Measurements from ENCODE around the gene CDH20.

CDH20 gene

GRCh38 chr18:61475931-61476330, 142.7 kb downstream of the CDH20 start:
- TF ChIP-seq SPI1 (IDR thresholded peaks at IDR 0.05; ENCODE audit: low read depth, low read length) = no peak
- no peak for TF ChIP-seq POLR2A (IDR thresholded peaks at IDR 0.05; ENCODE audit: low read depth, low read length)
- no peak for TF ChIP-seq POLR2AphosphoS5 (IDR thresholded peaks at IDR 0.05; ENCODE audit: low read depth, low read length)
- TF ChIP-seq POU2F2 (IDR thresholded peaks at IDR 0.05; ENCODE audit: low read depth, low read length) = no peak
- no peak for TF ChIP-seq PAX5 (IDR thresholded peaks at IDR 0.05; ENCODE audit: insufficient read depth, low read length, severe bottlenecking)
- TF ChIP-seq TAF1 (IDR thresholded peaks at IDR 0.05; ENCODE audit: low read depth, low read length) = no peak
- no peak for DNase-seq (ENCODE audit: insufficient read length, low spot score)
- no peak for FAIRE-seq

- FAIRE-seq = no peak
- DNase-seq (ENCODE audit: insufficient read length, low spot score) = no peak
- TF ChIP-seq PAX5 (IDR thresholded peaks at IDR 0.05; ENCODE audit: insufficient read depth, low read length, severe bottlenecking) = no peak
- no peak for TF ChIP-seq POU2F2 (IDR thresholded peaks at IDR 0.05; ENCODE audit: low read depth, low read length)
- no peak for TF ChIP-seq TAF1 (IDR thresholded peaks at IDR 0.05; ENCODE audit: low read depth, low read length)
- TF ChIP-seq POLR2A (IDR thresholded peaks at IDR 0.05; ENCODE audit: low read depth, low read length) = no peak
- no peak for TF ChIP-seq SPI1 (IDR thresholded peaks at IDR 0.05; ENCODE audit: low read depth, low read length)
- TF ChIP-seq POLR2AphosphoS5 (IDR thresholded peaks at IDR 0.05; ENCODE audit: low read depth, low read length) = no peak
Observed at GRCh38 chr18:61489334-61489733, 156.1 kb downstream of the CDH20 start.

GRCh38 chr18:61496374-61496773, 163.1 kb downstream of the CDH20 start:
- no peak for DNase-seq (ENCODE audit: insufficient read length, low spot score)
- TF ChIP-seq PAX5 (IDR thresholded peaks at IDR 0.05; ENCODE audit: insufficient read depth, low read length, severe bottlenecking) (no peak), TAF1 (IDR thresholded peaks at IDR 0.05; ENCODE audit: low read depth, low read length) (no peak), POU2F2 (IDR thresholded peaks at IDR 0.05; ENCODE audit: low read depth, low read length) (no peak), POLR2A (IDR thresholded peaks at IDR 0.05; ENCODE audit: low read depth, low read length) (no peak), POLR2AphosphoS5 (IDR thresholded peaks at IDR 0.05; ENCODE audit: low read depth, low read length) (no peak), SPI1 (IDR thresholded peaks at IDR 0.05; ENCODE audit: low read depth, low read length) (no peak)
- no peak for FAIRE-seq

- DNase-seq (ENCODE audit: insufficient read length, low spot score) (no peak), FAIRE-seq (no peak)
- TF ChIP-seq POLR2A (IDR thresholded peaks at IDR 0.05; ENCODE audit: low read depth, low read length) = no peak
- TF ChIP-seq SPI1 (IDR thresholded peaks at IDR 0.05; ENCODE audit: low read depth, low read length) = no peak
- no peak for TF ChIP-seq TAF1 (IDR thresholded peaks at IDR 0.05; ENCODE audit: low read depth, low read length)
- no peak for TF ChIP-seq PAX5 (IDR thresholded peaks at IDR 0.05; ENCODE audit: insufficient read depth, low read length, severe bottlenecking)
- TF ChIP-seq POU2F2 (IDR thresholded peaks at IDR 0.05; ENCODE audit: low read depth, low read length) = no peak
- TF ChIP-seq POLR2AphosphoS5 (IDR thresholded peaks at IDR 0.05; ENCODE audit: low read depth, low read length) = no peak
Observed at GRCh38 chr18:61497422-61497821, 164.2 kb downstream of the CDH20 start.

- FAIRE-seq (no peak), DNase-seq (ENCODE audit: insufficient read length, low spot score) (peak; percentile 10)
- TF ChIP-seq SPI1 (IDR thresholded peaks at IDR 0.05; ENCODE audit: low read depth, low read length) (no peak), POU2F2 (IDR thresholded peaks at IDR 0.05; ENCODE audit: low read depth, low read length) (no peak), PAX5 (IDR thresholded peaks at IDR 0.05; ENCODE audit: insufficient read depth, low read length, severe bottlenecking) (no peak), POLR2AphosphoS5 (IDR thresholded peaks at IDR 0.05; ENCODE audit: low read depth, low read length) (no peak), TAF1 (IDR thresholded peaks at IDR 0.05; ENCODE audit: low read depth, low read length) (no peak), POLR2A (IDR thresholded peaks at IDR 0.05; ENCODE audit: low read depth, low read length) (no peak)
Observed at GRCh38 chr18:61502472-61502871, 169.2 kb downstream of the CDH20 start.

GRCh38 chr18:61503688-61504087, 170.5 kb downstream of the CDH20 start:
- TF ChIP-seq POLR2A (IDR thresholded peaks at IDR 0.05; ENCODE audit: low read depth, low read length) (no peak), TAF1 (IDR thresholded peaks at IDR 0.05; ENCODE audit: low read depth, low read length) (no peak), SPI1 (IDR thresholded peaks at IDR 0.05; ENCODE audit: low read depth, low read length) (no peak), POU2F2 (IDR thresholded peaks at IDR 0.05; ENCODE audit: low read depth, low read length) (no peak), PAX5 (IDR thresholded peaks at IDR 0.05; ENCODE audit: insufficient read depth, low read length, severe bottlenecking) (no peak), POLR2AphosphoS5 (IDR thresholded peaks at IDR 0.05; ENCODE audit: low read depth, low read length) (no peak)
- no peak for DNase-seq (ENCODE audit: insufficient read length, low spot score)
- no peak for FAIRE-seq

GRCh38 chr18:61528961-61529360, 195.7 kb downstream of the CDH20 start:
- FAIRE-seq = no peak
- DNase-seq (ENCODE audit: insufficient read length, low spot score) = no peak
- TF ChIP-seq SPI1 (IDR thresholded peaks at IDR 0.05; ENCODE audit: low read depth, low read length) (no peak), POU2F2 (IDR thresholded peaks at IDR 0.05; ENCODE audit: low read depth, low read length) (no peak), POLR2AphosphoS5 (IDR thresholded peaks at IDR 0.05; ENCODE audit: low read depth, low read length) (no peak), PAX5 (IDR thresholded peaks at IDR 0.05; ENCODE audit: insufficient read depth, low read length, severe bottlenecking) (no peak), TAF1 (IDR thresholded peaks at IDR 0.05; ENCODE audit: low read depth, low read length) (no peak), POLR2A (IDR thresholded peaks at IDR 0.05; ENCODE audit: low read depth, low read length) (no peak)

- TF ChIP-seq POLR2AphosphoS5 (IDR thresholded peaks at IDR 0.05; ENCODE audit: low read depth, low read length) (no peak), SPI1 (IDR thresholded peaks at IDR 0.05; ENCODE audit: low read depth, low read length) (no peak), POU2F2 (IDR thresholded peaks at IDR 0.05; ENCODE audit: low read depth, low read length) (no peak), TAF1 (IDR thresholded peaks at IDR 0.05; ENCODE audit: low read depth, low read length) (no peak), PAX5 (IDR thresholded peaks at IDR 0.05; ENCODE audit: insufficient read depth, low read length, severe bottlenecking) (no peak), POLR2A (IDR thresholded peaks at IDR 0.05; ENCODE audit: low read depth, low read length) (no peak)
- DNase-seq (ENCODE audit: insufficient read length, low spot score) (no peak), FAIRE-seq (no peak)
Observed at GRCh38 chr18:61530681-61531080, 197.5 kb downstream of the CDH20 start.

GRCh38 chr18:61531182-61531581, 198.0 kb downstream of the CDH20 start:
- FAIRE-seq = no peak
- DNase-seq (ENCODE audit: insufficient read length, low spot score) = no peak
- TF ChIP-seq TAF1 (IDR thresholded peaks at IDR 0.05; ENCODE audit: low read depth, low read length) (no peak), POLR2A (IDR thresholded peaks at IDR 0.05; ENCODE audit: low read depth, low read length) (no peak), PAX5 (IDR thresholded peaks at IDR 0.05; ENCODE audit: insufficient read depth, low read length, severe bottlenecking) (no peak), SPI1 (IDR thresholded peaks at IDR 0.05; ENCODE audit: low read depth, low read length) (no peak), POLR2AphosphoS5 (IDR thresholded peaks at IDR 0.05; ENCODE audit: low read depth, low read length) (no peak), POU2F2 (IDR thresholded peaks at IDR 0.05; ENCODE audit: low read depth, low read length) (no peak)

GRCh38 chr18:61531891-61532290, 198.7 kb downstream of the CDH20 start:
- TF ChIP-seq SPI1 (IDR thresholded peaks at IDR 0.05; ENCODE audit: low read depth, low read length) (no peak), TAF1 (IDR thresholded peaks at IDR 0.05; ENCODE audit: low read depth, low read length) (no peak), PAX5 (IDR thresholded peaks at IDR 0.05; ENCODE audit: insufficient read depth, low read length, severe bottlenecking) (no peak), POLR2A (IDR thresholded peaks at IDR 0.05; ENCODE audit: low read depth, low read length) (no peak), POU2F2 (IDR thresholded peaks at IDR 0.05; ENCODE audit: low read depth, low read length) (no peak), POLR2AphosphoS5 (IDR thresholded peaks at IDR 0.05; ENCODE audit: low read depth, low read length) (no peak)
- FAIRE-seq = no peak
- no peak for DNase-seq (ENCODE audit: insufficient read length, low spot score)
